GM12891 (cell line): ENCODE data around the gene SNX9.

ENCODE experiments used
- POLR2A ChIP-seq: IDR thresholded peaks from 2 replicates; pipeline ENCODE4 v1.6.1; 2011; ENCODE audit warnings: low read depth, low read length, control low read depth
- POLR2AphosphoS5 ChIP-seq: IDR thresholded peaks from 2 replicates; pipeline ENCODE4 v1.6.1; 2011; ENCODE audit warnings: low read depth, low read length, control low read depth
- POU2F2 ChIP-seq: IDR thresholded peaks from 2 replicates; pipeline ENCODE4 v1.6.1; 2011; ENCODE audit warnings: low read depth, mild to moderate bottlenecking, control low read depth, low read length, moderate library complexity
- SPI1 ChIP-seq: IDR thresholded peaks from 2 replicates; pipeline ENCODE4 v1.6.1; 2011; ENCODE audit warnings: low read depth, low read length, control low read depth
- TAF1 ChIP-seq: IDR thresholded peaks from 2 replicates; pipeline ENCODE4 v1.6.1; 2011; ENCODE audit warnings: low read depth, low read length, control low read depth

DNA sequence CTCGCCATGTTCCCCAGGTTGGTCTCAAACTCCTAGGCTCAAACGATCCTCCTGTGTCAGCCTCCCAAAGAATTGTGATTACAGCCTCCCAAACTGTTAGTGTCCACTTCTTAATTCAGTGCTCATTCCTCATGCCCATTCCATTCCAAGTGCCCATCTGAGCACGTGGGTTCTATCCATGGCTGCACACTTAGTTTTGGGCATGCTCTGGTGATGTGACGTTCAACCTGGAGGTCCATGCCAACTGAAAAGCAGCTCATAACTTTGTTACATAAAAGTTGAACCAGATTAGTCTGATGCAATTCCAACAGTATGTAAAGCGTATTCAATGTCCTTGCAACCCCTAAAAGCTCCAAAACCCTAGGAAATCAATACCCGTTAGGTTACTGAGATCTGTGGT lies 11.5 kb downstream of the SNX9 start:
- no peak for TF ChIP-seq TAF1
- TF ChIP-seq POLR2AphosphoS5: no peak
- no peak for TF ChIP-seq POLR2A
- TF ChIP-seq SPI1: no peak
- no peak for TF ChIP-seq POU2F2
